Stimulated activated CD4-positive, alpha-beta T cell treated with anti-CD3 and anti-CD28 coated beads, Interleukin-1b, Interleukin-23, amount 100 ng/mL, for 4 hours (primary cell): ENCODE measurements around the gene CNTNAP2.
"Not testable (repeated sequence)": the region's sequence is repeated elsewhere in the genome, so short reads cannot be mapped to it uniquely, and the experiment has no call there.

Source experiments
- DNase-seq, 2 donors: peaks; one replicate each; pipeline ENCODE4 v3.0.0-alpha.2; 2020; ENCODE audit warnings: low read depth in 2 of 2

CNTNAP2 gene

DNA sequence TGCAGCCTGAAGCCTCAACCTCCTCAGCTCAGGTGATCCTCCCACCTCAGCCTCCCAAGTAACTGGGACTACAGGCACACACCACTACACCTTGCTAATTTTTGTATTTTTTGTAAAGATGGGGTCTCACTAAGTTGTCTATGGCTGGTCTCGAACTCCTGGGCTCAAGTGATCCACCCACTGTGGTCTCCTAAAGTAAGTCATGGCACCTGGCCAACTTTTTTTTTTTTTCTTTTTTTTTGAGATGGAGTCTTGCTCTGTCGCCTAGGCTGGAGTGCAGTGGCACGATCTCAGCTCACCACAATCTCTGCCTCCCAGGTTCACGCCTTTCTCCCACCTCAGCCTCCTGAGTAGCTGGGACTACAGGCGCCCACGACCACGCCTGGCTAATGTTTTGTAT lies 2182.2 kb downstream of the CNTNAP2 start:
- not testable (repeated sequence) for DNase-seq

- DNase-seq, result no peak
Observed at GRCh38 chr7:148299350-148300276, 2183.0 kb downstream of the CNTNAP2 start.

DNA sequence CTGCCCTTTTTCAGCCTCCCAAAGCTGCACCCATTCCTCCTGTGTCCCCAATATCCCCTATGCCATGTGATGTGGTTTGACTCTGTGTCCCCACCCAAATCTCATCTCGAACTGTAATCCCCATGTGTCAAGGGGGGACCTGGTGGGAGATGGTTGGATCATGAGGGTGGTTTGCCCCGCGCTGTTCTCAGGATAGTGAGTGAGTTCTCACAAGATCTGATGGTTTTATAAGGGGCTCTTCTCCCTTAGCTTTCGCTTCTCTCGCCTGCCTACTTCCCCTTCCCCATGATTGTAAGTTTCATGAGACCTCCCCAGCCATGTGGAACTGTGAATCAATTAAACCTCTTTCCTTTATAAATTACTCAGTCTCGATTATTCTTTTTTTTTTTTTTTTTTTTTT lies 2185.8 kb downstream of the CNTNAP2 start:
- not testable (repeated sequence) for DNase-seq

- no peak for DNase-seq
Observed at GRCh38 chr7:148303295-148304082, 2186.9 kb downstream of the CNTNAP2 start.

- no peak for DNase-seq
Observed at GRCh38 chr7:148304083-148304335, 2187.4 kb downstream of the CNTNAP2 start.

- no peak for DNase-seq
Observed at GRCh38 chr7:148304456-148304855, 2187.9 kb downstream of the CNTNAP2 start.

DNA sequence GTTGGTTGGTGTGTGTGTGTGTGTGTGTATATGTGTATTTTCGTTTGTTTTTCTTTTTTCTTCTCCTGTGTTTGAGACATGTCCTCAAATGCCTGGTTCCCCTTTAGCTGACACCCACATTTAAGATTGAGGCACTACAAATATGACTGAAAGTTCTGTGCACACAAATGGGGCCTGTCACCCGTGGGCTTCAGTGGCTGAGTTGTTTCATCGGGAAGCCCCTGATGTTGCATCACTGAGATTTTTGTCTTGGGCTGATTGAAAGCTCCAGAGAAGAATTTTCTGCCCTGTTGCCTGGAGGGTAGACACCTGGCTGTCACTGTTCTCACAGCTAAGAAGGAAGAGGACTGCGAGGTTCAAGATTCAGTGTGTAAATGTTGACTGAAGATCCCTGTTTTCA lies 2190.2 kb downstream of the CNTNAP2 start:
- DNase-seq, result no peak

- DNase-seq, result no peak
Observed at GRCh38 chr7:148318102-148318811, 2201.7 kb downstream of the CNTNAP2 start.

DNA sequence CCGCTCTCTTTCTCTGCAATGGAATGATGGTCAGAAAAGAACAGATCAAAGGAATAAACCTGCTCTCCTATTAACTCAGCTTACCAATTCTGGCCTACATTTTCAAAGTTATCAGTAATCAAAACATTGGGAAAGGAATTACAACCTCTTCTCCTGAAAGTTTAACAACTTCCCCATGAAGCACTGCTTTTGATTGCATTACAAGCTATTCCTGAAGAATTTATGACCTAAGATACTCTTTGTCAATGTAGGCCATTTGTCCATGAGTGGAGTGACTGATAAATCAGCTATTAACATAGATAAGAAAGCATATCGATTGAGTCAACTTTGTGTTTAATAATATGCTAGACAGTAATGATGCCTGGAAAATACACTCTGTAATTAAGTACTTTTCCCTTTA lies 2202.2 kb downstream of the CNTNAP2 start:
- DNase-seq, result no peak

- DNase-seq, result no peak
Observed at GRCh38 chr7:148319316-148319808, 2202.8 kb downstream of the CNTNAP2 start.

DNA sequence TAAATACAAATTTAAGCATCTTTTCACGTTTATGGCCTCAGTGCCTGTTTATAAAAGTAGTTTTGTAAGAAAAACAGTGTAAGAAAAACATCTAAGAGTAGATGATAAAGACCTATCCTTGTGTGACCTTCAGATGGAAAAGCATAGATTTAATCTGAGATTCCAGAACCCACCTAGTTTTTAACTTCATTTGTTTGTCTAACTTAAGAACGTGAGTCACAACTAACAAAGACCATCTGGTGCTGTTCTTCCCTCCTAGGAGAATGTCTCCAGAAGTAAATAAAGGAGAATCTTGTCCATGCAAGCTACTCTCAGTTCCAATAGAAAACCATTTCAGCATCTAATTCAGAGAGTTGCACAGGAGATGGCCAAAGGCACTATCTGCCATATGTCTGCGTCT lies 2208.6 kb downstream of the CNTNAP2 start:
- no peak for DNase-seq

- no peak for DNase-seq
Observed at GRCh38 chr7:148327379-148327778, 2210.8 kb downstream of the CNTNAP2 start.

DNA sequence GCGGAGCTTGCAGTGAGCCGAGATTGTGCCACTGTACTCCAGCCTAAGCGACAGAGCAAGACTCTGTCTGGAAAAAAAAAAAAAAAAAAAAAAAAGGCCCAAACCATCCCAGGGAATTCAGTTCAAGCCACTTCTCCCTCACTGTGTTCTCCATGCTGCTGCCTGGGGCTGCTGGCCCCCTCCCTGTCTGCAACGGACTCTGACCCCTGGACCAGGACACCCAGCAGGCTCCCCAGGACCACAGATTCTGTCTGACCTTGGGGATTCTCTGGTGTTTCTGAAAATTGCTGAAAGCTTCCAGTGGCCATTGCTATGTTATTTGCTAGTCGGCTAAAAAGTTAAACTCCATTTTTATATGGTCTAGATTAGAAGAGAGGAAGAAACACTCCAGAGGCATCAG lies 2212.3 kb downstream of the CNTNAP2 start:
- no peak for DNase-seq

DNA sequence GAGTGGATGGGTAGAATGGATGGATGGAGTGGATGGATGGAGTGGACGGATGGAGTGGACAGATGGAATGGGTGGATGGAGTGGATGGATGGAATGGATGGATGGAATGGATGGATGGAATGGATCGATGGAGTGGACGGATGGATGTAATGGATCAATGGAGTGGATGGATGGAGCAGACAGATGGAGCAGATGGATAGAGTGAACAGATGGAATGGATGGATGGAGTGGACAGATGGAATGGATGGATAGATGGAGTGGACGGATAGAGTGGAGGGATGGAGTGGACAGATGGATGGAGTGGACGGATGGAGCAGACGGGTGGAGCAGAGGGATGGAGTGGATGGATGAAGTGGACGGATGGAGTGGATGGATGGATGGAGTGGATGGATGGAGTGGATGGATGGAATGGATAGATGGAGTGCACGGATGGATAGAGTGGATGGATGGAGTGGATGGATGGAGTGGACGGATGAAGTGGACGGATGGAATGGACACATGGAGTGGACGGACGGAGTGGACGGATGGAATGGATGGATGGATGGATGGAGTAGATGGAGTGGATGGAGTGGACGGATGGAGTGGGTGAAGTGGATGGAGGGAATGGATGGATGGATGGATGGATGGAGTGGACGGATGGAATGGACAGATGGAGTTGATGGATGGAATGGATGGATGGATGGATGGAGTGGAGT lies 2213.7 kb downstream of the CNTNAP2 start:
- DNase-seq, result no peak

DNA sequence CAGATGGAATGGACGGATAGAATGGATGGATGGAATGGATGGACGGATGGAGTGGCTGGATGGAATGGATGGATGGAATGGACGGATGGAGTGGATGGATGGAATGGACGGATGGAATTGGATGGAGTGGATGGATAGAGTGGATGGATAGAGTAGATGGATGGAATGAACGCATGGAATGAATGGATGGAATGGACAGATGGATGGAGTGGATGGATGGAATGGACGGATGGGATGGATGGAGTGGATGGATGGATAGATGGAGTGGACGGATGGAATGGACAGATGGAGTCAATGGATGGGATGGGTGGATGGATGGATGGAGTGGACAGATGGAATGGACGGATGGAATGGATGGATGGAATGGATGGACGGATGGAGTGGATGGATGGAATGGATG lies 2214.2 kb downstream of the CNTNAP2 start:
- no peak for DNase-seq

DNA sequence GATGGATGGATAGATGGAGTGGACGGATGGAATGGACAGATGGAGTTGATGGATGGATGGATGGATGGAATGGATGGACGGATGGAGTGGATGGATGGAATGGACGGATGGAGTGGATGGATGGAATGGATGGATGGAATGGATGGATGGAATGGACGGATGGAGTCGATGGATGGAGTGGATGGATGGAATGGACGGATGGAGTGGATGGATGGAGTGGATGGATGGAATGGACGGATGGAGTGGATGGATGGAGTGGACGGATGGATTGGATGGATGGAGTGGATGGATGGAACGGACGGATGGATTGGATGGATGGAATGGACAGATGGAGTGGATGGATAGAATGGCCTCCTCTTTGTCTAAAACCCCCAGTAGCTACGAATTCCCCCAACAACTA lies 2214.9 kb downstream of the CNTNAP2 start:
- DNase-seq, result not testable (repeated sequence)

DNA sequence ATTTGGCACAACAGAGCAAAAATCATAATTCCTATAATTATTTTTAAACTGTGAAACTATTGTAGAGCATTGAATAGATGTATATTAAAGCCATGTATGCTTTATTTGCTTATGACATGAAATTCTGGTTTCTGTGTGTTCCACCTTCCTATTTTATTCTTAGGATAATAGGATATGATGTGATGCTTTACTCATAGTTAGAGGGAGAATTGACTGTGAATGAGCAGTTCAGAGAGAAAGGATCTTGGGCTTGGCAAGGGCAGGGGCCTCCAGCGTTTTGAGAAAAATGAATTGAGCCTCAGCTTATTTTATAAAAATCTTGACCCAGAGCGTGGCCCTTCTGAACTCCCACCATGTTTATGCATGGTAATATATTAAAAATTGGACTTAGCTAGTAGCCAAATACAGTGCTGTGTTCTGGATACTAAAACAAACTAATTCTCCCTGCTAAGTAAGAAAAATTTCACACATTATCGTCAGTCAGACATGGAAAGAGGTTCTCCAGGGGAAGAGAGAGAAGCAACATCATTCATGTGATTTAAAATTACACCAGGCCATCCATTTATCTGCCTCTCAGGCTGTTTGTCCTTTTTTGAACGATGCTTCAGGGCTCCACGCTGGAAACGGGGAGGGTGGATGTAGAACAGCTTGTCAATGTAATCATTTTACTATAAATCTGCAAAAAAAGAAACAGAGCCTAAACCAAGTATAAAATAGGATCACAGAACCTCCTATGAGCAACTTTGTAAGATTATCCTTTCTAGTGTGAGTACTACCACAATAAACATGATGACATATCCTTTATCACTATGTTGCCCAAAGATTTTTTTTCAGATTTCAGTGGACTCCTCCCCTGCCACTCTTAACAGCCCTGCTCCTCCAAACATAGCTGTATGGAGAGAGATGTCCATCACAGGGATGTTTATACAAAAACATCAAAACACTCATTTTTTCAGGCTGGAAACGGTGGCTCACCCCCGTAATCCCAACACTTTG lies 2215.9 kb downstream of the CNTNAP2 start:
- DNase-seq, result no peak

DNA sequence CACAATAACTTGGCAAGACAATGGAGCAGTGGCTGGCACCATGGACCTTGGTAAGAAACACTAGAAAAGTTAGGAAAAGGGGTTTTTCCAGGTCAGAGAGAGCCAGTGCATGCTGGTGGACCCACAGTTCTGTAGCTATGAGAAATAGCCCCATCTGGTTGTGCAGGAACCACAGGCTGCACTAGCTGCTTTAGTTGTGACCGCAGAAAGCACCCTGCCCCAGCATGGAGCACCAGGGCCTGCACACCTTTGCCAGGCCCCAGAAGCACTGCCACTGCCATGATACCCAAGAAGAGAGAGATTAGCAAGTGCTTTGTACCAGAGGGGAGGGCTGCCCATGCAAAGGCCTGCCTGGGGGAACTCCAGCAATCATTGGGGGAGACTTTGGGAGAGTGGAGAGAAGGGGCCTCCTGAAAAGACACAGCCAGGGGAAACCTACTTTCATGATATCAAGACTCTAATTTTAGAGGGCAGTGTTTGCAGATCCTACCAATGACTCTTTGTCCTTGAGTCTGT lies 2217.9 kb downstream of the CNTNAP2 start:
- no peak for DNase-seq

DNA sequence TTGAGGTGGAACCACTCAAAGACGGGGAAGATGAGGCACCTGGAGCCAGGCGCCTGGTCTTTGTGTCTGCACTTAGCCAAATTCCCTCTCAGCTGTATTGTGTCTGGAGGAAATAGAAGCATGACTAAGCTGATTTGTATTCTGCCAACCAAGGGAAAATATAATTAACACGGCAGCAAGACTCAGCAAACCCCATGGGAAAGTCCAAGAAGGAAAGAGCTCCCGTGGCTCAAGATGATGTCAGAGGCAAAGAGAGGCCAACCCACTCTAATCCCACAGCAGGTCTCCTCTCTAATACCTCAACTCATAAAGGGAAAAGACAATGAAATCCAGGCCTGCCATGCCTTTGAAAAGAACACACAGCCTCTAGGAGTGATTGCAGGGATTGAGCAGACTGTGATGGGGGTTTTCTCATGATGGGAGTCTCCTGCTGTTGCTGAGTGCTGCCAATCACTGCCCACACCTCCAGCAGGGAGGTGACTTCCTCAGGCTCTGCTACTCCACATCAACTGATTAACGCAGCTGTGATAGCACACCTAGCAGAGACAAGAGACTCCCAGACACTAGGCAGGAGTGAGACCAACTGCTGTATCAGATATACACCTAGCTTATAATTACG lies 2218.5 kb downstream of the CNTNAP2 start:
- DNase-seq, result no peak

- DNase-seq, result no peak
Observed at GRCh38 chr7:148335790-148336189, 2219.2 kb downstream of the CNTNAP2 start.
